Panc1 (cell line): ENCODE data around the gene B4GALT5. TPM values are rescaled to one million over a fixed set of nuclear protein-coding genes. Genes with fewer than 3 reads are reported as not detected.

Experiments used
- ATAC-seq: fragments of 200-7000 bp; cut with Tn5 transposase; 2 replicates; pipeline ENCODE4 v1.9.1; 2020; ENCODE audit warnings: mild to moderate bottlenecking, moderate library complexity
- BruUV-seq: library from RNA; stranded (reverse); fragments of 400-500 nt; replicated peaks from 2 replicates; lab custom pipeline; 2021; lab: Mats Ljungman, UMichigan
- CTCF ChIA-PET: fragments of 300-600 bp; sonication (Branson Sonifier 250); formaldehyde crosslinking; loops from one replicate; lab custom pipeline; 2022; ENCODE audit warnings: antibody characterized with exemption; lab: Charles Lee
- POLR2A ChIA-PET: fragments of 300-600 bp; sonication (Branson Sonifier 250); formaldehyde crosslinking; loops from one replicate; lab custom pipeline; 2022; ENCODE audit warnings: antibody characterized with exemption; lab: Charles Lee
- DNase-seq: peaks from one replicate; pipeline ENCODE4 v3.0.0-alpha.2; 2010; ENCODE audit warnings: low read depth, low spot score
- H3K27ac ChIP-seq: 2 replicates; pipeline ENCODE4 v1.5.1; 2011; ENCODE audit warnings: mild to moderate bottlenecking, low read length, inconsistent platforms
- H3K27me3 ChIP-seq: fragments of 200-500 bp; sonication (Bioruptor generic); 2 replicates; pipeline ENCODE4 v1.6.0; 2014; ENCODE audit warnings: low read length, inconsistent platforms; ENCODE audit not compliant: control insufficient read depth, insufficient read depth
- H3K36me3 ChIP-seq: fragments of 200-500 bp; sonication (Bioruptor generic); 2 replicates; pipeline ENCODE4 v1.5.1; 2014; ENCODE audit warnings: inconsistent platforms, mild to moderate bottlenecking, low read length, moderate library complexity; ENCODE audit not compliant: control insufficient read depth, insufficient read depth
- H3K4me1 ChIP-seq: 2 replicates; pipeline ENCODE4 v1.5.1; 2011; ENCODE audit warnings: inconsistent platforms, mild to moderate bottlenecking, low read length, moderate library complexity; ENCODE audit not compliant: control insufficient read depth, insufficient read depth
- H3K4me3 ChIP-seq, 2 experiments: 2 replicates each; pipeline ENCODE4 v1.5.1; 2011 to 2012; ENCODE audit warnings: low read depth in 2 of 2, low read length in 2 of 2, mild to moderate bottlenecking in 2 of 2, inconsistent platforms in 1 of 2, moderate library complexity in 1 of 2
- H3K9me3 ChIP-seq: fragments of 200-500 bp; sonication (Bioruptor generic); 2 replicates; pipeline ENCODE4 v1.5.1; 2014; ENCODE audit warnings: low read depth, mild to moderate bottlenecking, inconsistent platforms, low read length, moderate library complexity; ENCODE audit not compliant: control insufficient read depth, insufficient read depth
- CTCF ChIP-seq: fragments of 450-650 bp; IDR thresholded peaks from 2 replicates; pipeline ENCODE4 v1.5.1; 2017; ENCODE audit warnings: mild to moderate bottlenecking
- POLR2AphosphoS5 ChIP-seq: IDR thresholded peaks from 2 replicates; pipeline ENCODE4 v1.6.1; 2012; ENCODE audit warnings: mild to moderate bottlenecking, low read depth, low read length, moderate library complexity
- REST ChIP-seq, 2 experiments: IDR thresholded peaks; 2 replicates each; pipeline ENCODE4 v1.6.1; 2011 to 2012; ENCODE audit warnings: low read depth in 2 of 2, control low read depth in 1 of 2, low read length in 1 of 2, mild to moderate bottlenecking in 1 of 2, moderate library complexity in 1 of 2; ENCODE audit not compliant: insufficient read depth in 1 of 2
- SIN3A ChIP-seq: IDR thresholded peaks from 2 replicates; pipeline ENCODE4 v1.6.1; 2012; ENCODE audit warnings: low read depth, mild to moderate bottlenecking, low read length, moderate library complexity, borderline replicate concordance; ENCODE audit not compliant: insufficient read depth
- TCF7L2 ChIP-seq: IDR thresholded peaks from 2 replicates; pipeline ENCODE4 v1.6.1; 2011; ENCODE audit warnings: mild to moderate bottlenecking, low read depth, low read length, inconsistent platforms
- in situ Hi-C: cut with HindIII; loops from 2 replicates; pipeline ENCODE4 v1.10.0; 2016; ENCODE audit warnings: low sequenced_read_pairs, low pct_unique_long_range_greater_than_20kb
- intact Hi-C: fragments of 100-400 bp; cut with micrococcal nuclease; formaldehyde crosslinking; loops from one replicate; pipeline ENCODE4 v1.10.0; 2022; ENCODE audit not compliant: unreplicated experiment
- total RNA-seq: library from RNA; stranded (reverse); gene quantifications from one replicate; pipeline ENCODE4 v1.2.1, GENCODE V29; 2021; ENCODE audit not compliant: unreplicated experiment

Gene B4GALT5
- total RNA-seq, 1 experiment from 2014 or later: 40.0 TPM

GRCh38 chr20:49676581-49677291, 36.9 kb downstream of the B4GALT5 start:
- H3K4me1 ChIP-seq: peaks cover 70% of the 10 kb centered on the region
- no peak overlapping the region for H3K4me3 ChIP-seq
- no peak for DNase-seq
- no TSS peak for BruUV-seq
- intact Hi-C loops: no loop called here
- POLR2A ChIA-PET: interaction anchor here (0.6 kb wide), 1 partner anchor 159 kb away, joined by 10 read pairs; no protein-coding TSS in a partner anchor
- H3K36me3 ChIP-seq: no peaks in the 10 kb centered on the region
- in situ Hi-C loops: no loop called here
- ATAC-seq: peak; percentile 52
- no peaks in the 10 kb centered on the region for H3K27me3 ChIP-seq
- no peaks in the 10 kb centered on the region for H3K9me3 ChIP-seq
- H3K27ac ChIP-seq: peak overlapping the region; percentile 91
- CTCF ChIA-PET: no interaction called here
- TF ChIP-seq SIN3A (no peak), CTCF (no peak), REST (IDR thresholded peaks at IDR 0.05; ENCODE audit: insufficient read depth in 1 of 2, low read depth in 2 of 2, low read length in 1 of 2) (no peak), TCF7L2 (no peak), POLR2AphosphoS5 (no peak)

GRCh38 chr20:49675368-49676151, 38.1 kb downstream of the B4GALT5 start:
- TF ChIP-seq REST (IDR thresholded peaks at IDR 0.05; ENCODE audit: insufficient read depth in 1 of 2, low read depth in 2 of 2, low read length in 1 of 2): no peak
- TF ChIP-seq CTCF: no peak
- no peak for TF ChIP-seq TCF7L2
- no peak for TF ChIP-seq SIN3A
- TF ChIP-seq POLR2AphosphoS5: no peak
- Histone ChIP-seq H3K4me1 (peaks cover 71% of the 10 kb centered on the region), H3K9me3 (no peaks in the 10 kb centered on the region), H3K27ac (peak overlapping the region; percentile 91), H3K27me3 (no peaks in the 10 kb centered on the region), H3K4me3 (no peak overlapping the region), H3K36me3 (no peaks in the 10 kb centered on the region)
- BruUV-seq: TSS peak; percentile 32
- CTCF ChIA-PET: no interaction called here
- DNase-seq (no peak), ATAC-seq (peak; percentile 14; the same call in 1 of the 2 replicates)
- POLR2A ChIA-PET: interaction anchor here (0.6 kb wide), 2 partner anchors 97 to 160 kb away, joined by 9 to 10 read pairs; no protein-coding TSS in a partner anchor
- in situ Hi-C loops (no loop called here), intact Hi-C loops (no loop called here)
